AG09319 (cell line): Measurements from ENCODE around the gene PSD.
A peak's percentile ranks its signal among the peaks of the same experiment; 100 is the strongest.

ENCODE experiments used
- DNase-seq: peaks from one replicate; pipeline ENCODE4 v3.0.0-alpha.2; 2010; ENCODE audit warnings: low read depth; ENCODE audit errors: extremely low read depth
- CTCF ChIP-seq: IDR thresholded peaks from 2 replicates; pipeline ENCODE4 v1.5.1; 2011; ENCODE audit warnings: low read depth, mild to moderate bottlenecking, inconsistent platforms, low read length, moderate library complexity

The PSD gene

GRCh38 chr10:102401735-102402511 is 16.7 kb downstream of the PSD start:
- no peak for DNase-seq
- no peak for TF ChIP-seq CTCF

- DNase-seq: no peak
- TF ChIP-seq CTCF: no peak
Measured at GRCh38 chr10:102401342-102401654, 17.3 kb downstream of the PSD start.

- no peak for TF ChIP-seq CTCF
- no peak for DNase-seq
Measured at GRCh38 chr10:102400598-102401341, 17.8 kb downstream of the PSD start.

GRCh38 chr10:102400076-102400475 is 18.5 kb downstream of the PSD start:
- no peak for DNase-seq
- no peak for TF ChIP-seq CTCF

- peak; percentile 77 for TF ChIP-seq CTCF
- DNase-seq: peak; percentile 64
Measured at GRCh38 chr10:102399217-102400021, 19.2 kb downstream of the PSD start.

- DNase-seq: no peak
- TF ChIP-seq CTCF: no peak
Measured at GRCh38 chr10:102398172-102399020, 20.2 kb downstream of the PSD start.
